Activated CD4-positive, alpha-beta T cell treated with anti-CD3 and anti-CD28 coated beads for 1 hour (primary cell): ENCODE results near the gene C1QL2.

Source experiments
- DNase-seq: peaks from one replicate; pipeline ENCODE4 v3.0.0-alpha.2; 2020

Gene C1QL2

DNA sequence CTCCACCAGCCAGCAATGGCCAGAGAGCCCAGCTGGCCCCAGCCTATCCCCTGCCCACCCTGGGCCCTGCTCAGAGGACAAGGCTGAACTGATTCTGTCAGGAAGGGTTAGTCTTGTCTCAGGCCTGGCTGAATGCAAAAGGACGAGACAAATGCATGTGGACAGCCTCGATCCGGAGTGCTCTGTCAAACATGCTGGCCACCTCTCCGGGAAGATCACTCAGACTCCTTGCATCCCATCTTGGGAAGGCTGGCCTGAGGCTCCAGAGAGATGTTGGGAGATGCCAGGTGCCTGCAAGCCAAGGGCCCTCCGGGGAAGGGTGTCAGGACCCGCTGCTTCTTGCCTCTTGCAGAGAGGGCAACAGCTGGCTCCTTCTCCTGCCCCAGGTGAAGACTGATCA lies 20.2 kb upstream of the C1QL2 start:
- DNase-seq, result no peak

DNA sequence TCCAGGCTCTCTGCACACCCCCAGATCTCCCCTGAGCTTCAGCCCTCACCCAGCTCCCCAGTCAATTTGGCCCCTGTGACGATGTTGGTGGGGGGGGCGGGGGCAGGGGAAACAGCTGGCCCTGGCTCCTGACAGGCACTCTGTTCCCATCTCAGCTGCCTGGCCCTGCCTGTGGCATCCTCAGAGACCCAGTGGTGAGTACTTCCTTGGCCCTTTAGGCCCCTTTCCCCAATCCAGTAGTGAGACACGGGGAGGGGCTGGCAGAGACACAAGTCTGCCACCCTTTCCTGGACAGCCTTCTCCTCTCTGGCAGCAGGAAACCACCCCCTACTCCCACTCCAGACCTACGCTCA lies 19.3 kb upstream of the C1QL2 start:
- no peak for DNase-seq

DNA sequence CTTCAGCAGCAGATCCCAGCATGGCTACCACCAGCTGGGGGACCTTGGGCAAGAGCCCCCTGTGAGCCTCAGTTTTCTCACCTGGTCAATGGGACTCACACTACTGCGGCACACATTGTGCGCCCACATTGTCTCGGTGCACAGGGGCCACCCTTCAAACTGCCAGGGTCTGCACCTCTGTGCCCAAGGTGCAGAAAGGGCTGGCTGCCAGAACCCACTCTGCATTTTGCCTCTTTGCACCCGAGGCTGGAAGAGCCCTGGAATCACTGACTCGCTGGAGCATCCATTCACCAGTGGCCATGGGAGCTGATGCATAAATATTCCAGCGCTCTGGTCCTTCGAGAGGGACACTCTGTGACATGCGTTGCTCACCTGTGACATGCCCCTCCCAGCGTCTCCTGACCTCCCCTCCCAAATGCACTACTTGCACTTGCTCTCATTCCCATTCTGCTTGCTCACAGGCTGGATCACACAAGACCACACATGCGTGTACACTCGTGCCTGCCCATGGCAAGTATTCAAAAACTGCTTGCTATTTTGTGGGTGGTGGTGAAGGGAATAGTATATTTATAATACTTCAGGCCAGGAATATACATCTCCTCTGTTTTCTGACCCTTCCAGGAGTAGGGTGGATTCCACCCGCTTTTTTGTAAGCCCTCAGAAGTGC lies 18.8 kb upstream of the C1QL2 start:
- DNase-seq, result no peak

DNA sequence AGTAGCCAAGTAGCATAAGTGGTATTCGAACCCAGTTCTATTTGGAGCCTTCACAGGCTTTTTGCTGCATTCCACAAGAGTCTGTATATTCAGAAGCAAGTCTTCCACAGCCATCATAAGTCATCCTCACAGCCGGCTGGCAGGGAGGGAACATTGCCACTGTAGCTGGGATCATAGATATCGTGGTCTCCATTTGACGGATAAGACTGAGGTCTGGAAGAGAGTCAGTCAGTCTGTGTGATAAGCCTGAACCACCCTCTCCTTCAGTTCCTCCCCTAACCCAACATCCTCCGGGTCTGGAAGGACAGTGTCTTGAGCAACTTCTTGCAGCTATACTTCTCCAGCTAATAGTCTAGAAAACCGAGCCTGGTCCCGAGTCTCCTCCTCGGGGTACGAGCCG lies 17.0 kb upstream of the C1QL2 start:
- no peak for DNase-seq

DNA sequence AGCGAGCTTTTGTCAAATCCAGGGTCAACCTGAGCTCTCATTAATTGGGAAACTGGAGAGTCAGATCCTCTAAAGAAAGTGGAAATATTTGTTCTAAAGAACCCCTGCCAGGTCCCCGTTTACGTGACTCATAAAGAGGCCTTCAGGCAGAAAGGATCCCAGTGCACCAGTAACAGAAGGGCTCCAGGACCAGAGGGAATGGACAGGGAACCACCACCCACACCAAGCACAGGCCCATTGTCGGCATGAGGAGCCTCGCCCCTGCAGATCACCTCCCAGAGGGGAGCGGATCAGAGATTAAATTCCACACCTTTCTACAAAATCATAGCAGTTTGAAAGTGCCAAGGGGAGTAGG lies 16.4 kb upstream of the C1QL2 start:
- no peak for DNase-seq

DNA sequence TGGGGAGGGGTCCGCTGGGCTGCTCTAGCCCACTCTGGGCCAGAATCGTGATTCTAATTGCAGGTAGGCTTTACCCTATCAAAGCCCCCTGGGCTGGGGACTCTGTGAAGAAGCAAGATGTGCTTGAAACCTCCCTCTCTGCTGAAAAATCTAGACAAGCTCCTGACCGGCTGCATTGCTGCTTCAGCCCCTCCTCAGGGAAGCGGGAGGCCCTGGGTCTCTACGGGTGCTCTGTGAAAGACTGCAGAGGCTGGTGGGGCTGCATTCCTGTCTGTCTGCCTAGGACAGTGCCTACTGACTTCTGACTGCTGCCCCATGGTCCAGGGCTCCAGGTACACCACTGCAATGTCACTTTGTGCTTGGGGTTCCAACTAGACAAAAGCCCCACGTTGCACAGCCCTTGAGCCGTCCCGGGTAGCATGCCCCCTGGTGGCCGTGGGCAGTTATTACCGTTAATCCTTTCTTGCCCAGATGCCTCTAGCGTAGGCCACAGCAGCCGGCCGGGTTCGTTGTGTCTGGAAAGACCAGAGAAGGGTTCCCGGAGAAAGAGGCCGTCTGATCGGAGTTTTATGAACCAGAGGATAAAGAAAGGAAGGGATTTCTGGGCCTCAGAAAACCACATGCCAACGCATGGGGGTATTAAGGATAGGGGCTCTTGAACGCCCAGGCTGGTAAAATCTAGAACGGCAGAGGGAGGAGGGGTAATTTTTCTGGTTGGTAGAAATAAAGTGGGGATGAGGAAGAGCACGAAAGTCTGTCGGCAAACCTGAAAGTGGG lies 15.9 kb upstream of the C1QL2 start:
- DNase-seq, result peak; percentile 32

DNA sequence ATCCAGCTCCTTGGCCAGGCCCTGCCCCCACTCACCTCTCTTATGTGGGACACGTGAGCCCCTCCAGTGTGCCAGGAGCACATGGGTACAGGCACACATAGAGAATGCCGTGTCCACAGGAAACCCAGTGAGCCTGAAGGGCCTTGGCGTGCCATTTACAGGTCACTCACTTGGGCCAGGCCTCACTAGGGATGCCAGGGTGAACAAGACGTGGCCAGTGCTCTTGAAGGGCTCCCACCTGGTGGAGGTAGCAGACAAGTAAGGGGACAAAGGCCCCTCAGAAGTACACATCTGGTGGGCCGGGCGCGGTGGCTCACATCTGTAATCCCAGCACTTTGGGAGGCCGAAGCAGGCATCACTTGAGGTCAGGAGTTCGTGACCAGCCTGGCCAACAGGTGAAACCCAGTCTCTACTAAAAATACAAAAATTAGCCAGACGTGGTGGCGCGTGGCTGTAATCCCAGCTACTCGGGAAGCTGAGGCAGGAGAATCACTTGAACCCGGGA lies 15.1 kb upstream of the C1QL2 start:
- DNase-seq, result no peak

DNA sequence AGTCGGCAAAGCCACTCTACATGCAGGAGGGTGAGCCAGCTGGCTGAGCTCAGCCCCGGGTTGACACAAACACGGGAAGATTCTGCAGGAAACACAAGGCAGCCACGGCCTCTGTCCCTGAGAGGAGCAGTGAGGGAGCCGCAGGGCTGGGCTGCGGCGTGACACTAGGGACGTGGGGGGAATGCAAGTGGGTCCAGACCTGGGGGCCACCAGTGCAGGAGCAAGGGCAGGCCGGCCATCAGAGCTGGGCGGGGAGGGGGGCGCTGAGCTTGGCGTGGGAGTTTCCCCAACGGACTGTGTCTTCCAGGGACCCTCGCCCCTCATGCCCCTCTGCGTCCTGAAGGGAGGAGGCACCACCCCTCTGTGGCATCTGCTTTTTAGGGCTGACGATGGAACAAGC lies 12.0 kb upstream of the C1QL2 start:
- no peak for DNase-seq

DNA sequence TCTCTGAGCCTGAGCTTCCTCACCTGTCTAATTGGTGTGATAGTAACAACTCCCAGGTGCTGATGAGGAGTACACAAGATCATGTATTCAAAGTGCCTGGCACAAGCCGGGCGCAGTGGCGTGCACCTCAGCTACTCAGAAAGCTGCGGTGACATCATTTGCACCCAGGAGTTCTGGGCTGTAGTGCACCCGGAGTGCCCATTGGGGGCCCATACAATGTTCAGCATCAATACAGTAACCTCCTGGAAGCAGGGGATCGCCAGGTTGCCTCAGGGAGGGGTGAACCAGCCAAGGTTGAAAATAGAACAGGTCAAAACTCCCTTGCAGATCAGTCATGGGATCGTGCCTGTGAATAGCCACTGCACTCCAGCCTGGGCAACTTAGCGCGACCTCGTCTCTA lies 11.2 kb upstream of the C1QL2 start:
- no peak for DNase-seq

DNA sequence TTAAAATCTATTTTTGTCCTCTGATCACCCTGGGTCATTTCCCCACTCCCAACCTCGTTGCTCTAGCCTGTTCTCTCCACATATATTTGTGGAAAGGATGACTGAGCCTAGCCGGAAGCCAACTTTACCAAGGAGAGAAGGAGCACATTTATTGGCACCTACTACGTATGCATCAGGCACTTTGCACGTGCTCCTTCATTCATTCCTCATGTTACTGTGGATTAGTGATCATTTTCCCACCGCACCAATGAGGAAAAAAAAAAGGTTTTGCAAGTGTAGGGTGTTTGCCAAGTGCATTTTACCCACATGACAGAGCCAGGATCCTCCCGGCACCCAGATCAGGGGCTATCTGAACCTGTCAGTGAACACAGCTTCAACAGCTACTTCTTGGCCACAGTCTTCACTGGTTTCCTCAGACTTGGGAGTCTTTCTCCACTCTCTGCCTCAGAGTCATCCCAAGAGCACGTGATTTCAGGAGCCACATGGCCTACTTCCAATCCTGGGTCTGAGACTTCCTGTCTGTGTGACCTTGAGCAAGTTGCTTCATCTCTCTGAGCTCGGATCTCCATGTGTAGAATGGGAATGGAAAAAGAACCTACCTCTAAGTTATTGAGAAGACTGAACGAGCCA lies 1.9 kb upstream of the C1QL2 start:
- DNase-seq, result no peak

DNA sequence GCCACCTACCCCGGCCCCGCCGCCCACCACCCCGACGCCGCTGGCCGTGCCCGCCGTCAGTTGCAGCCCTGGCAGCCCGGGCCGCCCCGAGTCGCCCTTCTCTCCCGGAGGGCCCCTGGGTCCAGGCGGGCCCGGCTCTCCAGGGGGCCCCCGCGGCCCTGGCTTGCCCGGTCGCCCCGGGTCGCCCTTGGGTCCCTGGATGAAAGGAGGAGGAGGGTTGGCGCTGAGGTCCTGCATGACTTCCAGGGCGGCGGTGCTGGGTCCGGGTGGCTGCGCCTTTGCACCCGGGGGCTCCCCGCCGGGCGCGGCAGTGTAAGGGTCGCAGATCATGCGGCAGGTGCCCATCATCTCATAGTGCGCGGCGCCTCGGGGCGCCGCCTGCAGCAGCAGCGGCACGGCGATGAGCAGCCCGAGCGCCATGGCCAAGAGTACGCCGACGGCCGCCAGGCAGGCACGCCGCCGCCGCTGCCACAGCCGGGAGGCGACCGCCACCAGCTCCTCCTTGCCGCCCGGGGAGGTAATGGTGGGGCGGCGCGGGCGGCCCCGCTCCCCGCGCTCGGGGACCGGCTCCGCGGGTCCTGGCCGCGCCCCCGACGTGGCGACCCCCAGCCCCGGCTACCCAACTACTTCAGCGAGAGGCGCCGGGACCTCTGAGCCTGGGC lies 570 bp downstream of the C1QL2 start:
- DNase-seq, result no peak

DNA sequence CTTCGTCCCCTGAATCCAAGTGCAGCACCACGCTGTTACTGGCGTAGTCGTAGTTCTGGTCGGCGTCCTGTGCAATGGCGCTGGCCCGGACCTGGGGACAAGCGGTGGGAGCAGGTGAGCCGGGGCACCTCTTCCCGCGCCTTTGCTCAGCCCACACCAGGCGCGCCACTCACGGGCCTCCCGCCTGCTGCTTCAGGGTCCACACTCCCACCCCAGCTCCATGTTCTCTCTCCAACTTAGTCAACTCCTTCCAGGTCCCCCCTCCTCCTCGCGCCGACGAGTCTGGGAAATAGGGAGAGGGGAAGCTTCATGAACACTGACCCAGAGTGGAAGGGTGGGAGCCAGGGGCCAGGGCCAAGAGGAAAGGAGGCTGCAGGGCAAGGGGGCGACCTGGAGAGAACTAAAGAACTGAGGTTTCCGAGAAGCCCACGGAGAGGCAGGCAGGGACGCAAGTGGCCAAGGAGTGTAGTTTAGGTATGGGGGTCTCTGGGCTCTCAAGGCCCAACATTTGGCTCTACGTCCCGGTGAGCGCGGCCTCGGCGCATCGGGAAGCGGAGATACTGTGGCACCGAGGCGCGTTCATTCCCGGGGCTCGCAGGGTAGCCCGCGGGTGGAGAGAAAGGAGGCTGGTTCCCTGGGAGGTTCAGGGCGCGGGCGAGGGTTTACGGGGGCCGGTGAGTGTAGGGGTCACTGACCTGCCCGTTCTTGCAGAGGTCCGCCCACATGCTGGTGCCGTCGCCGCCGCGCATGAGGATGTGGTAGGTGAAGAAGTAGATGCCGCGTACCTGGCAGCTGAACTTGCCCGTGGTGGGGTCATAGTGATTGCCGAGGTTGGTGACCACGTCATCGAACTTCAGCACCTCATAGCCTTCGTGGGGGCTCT lies 1.4 kb downstream of the C1QL2 start:
- no peak for DNase-seq

DNA sequence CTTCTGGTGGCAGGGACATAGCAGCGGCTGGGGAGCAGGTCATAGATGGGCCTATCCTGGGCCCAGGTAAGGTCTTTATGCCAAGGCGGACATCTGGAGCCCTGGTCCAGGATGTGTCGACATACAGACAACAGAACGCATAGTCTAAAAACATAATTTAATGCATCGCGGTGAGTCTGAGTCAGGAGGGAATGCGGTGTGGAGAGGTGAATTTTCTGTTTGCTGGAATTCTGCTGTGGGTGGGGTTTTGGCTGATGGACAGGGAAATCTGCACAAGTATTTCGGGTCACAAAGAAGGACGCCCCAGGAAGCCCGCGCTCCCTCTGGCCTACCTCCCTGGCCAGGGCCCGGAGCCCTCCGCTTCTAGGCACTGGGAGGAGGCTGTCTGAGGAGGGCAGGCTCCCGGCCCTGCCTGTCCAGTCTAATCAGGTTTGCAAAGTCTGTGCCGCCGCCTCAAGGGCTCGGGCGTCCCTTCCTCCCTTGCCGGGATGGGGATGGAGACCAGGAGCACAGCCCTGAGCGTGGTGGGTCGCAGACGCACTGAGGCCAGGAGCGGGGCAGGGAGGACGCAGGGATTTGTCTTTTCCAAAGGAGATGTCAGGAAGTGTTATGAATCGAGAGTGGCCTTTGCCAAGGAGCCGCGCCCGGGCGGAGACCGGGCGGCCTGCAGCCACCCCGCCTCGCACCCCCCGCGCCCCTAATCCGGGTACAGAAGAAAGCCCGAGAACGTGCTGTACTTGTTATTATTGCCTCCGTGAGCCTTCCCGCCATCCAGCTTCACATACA lies 2.3 kb downstream of the C1QL2 start:
- no peak for DNase-seq

DNA sequence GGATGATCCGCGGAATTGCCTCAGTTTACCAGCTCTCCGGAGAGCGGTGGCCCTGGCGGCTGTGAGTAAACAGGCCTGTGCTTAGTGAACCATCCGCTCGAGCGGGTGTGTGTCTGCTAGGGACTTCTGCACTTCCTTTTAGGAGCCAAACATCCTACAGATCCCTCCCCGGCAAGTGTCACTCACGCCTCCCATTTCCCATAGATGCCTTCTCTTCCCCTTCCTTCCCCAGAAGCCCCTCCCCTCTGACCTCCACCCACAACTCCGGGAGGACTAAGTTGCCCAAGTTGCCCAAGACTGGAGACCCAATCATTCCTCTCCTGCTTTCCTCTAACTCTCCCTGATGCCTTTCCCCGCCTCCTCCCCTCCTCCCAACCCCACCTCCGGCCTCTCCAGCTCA lies 2.9 kb downstream of the C1QL2 start:
- DNase-seq, result no peak

DNA sequence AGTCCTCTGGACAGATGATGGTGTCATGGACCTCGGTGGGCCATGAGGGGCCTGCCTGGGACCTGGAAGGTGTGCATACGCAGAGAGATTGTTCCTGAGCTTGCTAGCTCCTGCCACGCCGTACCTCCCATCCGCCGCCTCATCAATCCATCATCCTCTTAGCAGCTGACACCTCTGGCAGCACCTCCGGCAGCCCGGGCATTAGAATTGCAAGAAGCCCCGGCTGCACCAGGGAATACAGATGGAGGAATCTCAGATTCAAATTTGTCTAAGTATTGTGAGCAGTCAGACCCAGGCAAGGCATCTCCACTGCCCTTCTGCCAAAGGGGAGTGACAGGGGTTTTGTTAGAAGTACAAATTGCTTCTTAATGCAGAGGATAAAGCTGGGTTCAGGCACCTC lies 4.5 kb downstream of the C1QL2 start:
- no peak for DNase-seq

DNA sequence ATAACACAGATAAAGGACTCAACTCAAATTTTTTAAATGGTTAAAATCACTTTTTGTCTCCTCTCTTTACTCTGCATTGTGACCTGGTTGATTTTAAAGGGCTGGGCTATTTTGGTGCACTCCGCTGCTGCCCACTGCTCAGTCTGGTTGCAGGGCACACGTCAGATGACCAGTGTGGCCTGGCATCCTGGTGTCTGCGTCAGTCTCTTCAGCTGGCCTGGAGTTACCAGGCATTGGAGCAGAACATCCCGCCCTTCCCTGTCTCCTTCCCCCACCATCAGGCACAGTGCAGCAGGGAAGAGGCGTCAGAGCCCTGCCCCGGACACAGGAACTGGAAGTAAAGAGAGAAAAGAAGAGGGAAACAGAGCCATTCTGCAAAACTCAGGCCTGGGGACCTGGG lies 8.9 kb downstream of the C1QL2 start:
- DNase-seq, result no peak

DNA sequence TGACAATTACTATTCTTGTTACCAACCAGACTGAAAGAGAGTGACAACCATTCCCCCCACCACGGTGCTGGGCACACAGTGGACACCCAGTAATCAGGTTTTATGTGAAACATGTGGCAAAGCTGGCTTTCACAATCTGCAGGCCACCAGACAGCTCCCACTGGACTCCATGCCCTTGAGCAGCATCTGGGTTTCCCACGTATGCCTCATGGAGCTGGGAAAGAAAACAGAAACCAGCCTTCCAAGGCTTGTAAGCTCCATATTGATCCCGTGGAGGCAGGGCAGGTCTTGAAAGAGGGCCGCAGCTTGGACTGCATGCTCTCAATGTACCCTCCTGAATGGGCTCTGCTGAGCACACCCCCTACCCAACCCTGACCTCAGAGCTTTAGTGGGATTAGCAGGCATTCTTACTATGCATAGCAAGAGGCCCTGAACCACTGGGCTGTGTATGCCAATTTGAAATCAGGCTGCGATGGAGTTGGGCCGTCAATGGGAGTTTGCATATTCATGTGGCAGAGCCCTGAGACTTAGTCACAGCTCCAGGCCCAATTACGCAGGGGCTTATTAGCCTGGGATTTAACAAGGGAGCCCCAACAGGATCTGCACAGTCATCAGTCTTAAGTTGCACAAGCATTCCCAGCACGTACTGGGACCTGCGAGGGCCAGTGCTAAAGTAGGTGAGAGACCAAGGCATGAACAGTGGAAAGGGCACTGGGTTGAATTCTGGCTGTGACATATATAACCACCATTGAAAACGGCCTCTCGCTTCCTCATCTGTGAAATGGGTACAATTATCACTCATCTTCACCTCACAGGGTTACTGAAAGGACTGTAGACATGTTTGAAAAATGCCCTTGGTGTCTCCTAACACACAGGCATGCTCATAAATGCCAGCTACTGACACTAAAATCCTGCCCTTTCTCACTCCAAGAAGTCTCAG lies 10.5 kb downstream of the C1QL2 start:
- no peak for DNase-seq

DNA sequence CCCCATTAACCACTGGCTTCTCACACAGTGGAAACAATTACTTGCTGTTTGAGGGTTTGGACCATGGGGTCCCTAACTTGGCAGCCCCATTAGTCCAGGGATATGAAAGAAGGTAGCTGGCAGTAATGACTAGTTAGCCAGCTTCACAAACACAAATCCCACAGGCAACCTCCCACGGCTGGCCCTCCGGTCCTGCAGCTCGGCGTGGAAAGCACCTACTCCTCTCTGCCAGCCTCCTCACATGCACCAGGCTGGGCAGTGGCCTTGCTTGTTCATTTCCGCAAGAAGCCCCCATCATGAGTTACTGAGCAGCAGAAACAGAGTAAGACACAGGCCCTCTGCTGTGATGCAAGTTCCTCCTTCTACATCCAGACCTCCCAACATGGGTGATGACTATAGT lies 13.7 kb downstream of the C1QL2 start:
- DNase-seq, result no peak

DNA sequence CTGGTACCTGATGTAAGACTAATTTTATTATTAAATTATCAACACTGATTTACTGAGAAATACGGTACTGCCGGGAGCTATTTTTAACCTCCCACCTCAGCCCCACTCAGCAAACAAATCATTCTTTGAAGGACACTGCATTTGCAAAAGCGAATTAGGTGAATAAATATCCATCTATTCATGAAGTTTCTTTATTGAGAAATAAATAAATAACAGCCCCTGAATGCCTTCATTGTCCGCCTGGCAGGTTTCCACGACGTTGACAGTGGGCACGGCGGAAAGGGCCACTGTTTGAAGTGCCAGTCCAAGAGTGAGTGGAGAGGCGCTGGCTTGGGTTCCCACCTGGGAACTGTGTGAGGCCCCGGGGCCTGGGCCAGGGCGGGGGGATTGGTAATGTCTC lies 15.7 kb downstream of the C1QL2 start:
- no peak for DNase-seq

DNA sequence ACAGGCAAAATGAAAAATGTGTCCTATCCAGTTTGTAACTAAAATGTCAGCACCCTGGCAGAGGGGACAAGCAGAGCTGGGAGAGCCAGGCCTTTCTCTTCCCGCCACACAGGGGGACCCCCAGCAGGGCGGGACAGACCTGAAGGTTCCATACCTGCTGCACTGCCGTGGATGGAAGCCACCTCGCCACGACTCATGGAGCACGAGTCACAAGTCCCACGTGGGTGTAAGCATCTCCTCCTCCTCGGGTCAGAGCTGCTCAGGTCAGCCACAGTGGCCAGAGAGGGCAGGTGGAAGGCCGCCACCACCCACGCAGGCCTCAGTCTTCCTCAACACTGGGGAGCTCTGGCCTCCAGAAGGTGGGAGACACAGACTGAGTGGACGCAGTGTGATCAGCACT lies 21.0 kb downstream of the C1QL2 start:
- no peak for DNase-seq

DNA sequence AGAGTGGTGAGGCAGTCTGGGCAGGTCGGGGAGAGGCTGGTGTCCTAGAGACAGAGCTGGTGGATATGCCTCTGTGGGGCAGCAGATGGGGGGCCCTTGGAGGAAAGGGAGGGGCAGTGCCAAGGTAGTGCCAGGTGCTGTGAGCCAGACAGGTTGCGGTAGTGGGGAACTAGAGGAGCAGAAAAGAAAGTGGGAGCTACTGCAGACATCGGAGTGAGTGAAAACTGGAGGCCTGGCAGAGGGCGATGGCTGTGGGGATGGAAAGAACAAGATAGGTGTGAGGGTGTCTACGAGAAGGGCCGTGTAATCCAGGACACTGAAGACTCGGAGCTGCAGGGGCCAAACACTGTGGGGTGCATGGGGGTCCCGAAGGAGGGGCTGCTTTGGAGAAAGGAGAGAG lies 21.7 kb downstream of the C1QL2 start:
- DNase-seq, result no peak
